K562 (cell line): Measurements from ENCODE around the gene GALT. TPM values are rescaled to one million over a fixed set of nuclear protein-coding genes. Genes with fewer than 3 reads are reported as not detected.

Experiments
- ATAC-seq: fragments of 200-7000 bp; cut with Tn5 transposase; 3 replicates; pipeline ENCODE4 v1.9.1; 2020; ENCODE audit warnings: moderate library complexity
- BruUV-seq: library from RNA; stranded (reverse); fragments of 400-500 nt; replicated peaks from 2 replicates; lab custom pipeline; 2021; lab: Mats Ljungman, UMichigan
- CTCF ChIA-PET: fragments of 300-600 bp; formaldehyde crosslinking; extraction: SDS; loops from one replicate; lab custom pipeline; 2021; ENCODE audit warnings: low intra/inter-chr PET ratio; lab: Yijun Ruan, JAX
- POLR2A ChIA-PET: fragments of 300-600, 350-650 bp; sonication (Branson Sonifier 250); formaldehyde crosslinking; extraction: SDS; loops from one replicate; lab custom pipeline; 2021; ENCODE audit warnings: antibody characterized with exemption, inconsistent platforms; lab: Yijun Ruan, JAX
- DNase-seq, 4 experiments: peaks; one replicate each; pipeline versions ENCODE4 v3.0.0 to v3.0.0-alpha.2; 2011 to 2018; ENCODE audit warnings: low spot score in 3 of 4, mixed read lengths in 3 of 4; ENCODE audit errors: extremely low read depth in 1 of 4
- FAIRE-seq: peaks from 2 replicates; lab custom pipeline; 2011; peaks lifted over from hg19 to GRCh38; lab: Jason Lieb, UNC
- H2AFZ ChIP-seq: 2 replicates; pipeline ENCODE4 v1.6.0; 2011; ENCODE audit warnings: low read depth, low read length, control low read depth, inconsistent platforms
- H3K27ac ChIP-seq: fragments of 200-600 bp; 3 replicates; pipeline ENCODE4 v1.8.0; 2011; ENCODE audit warnings: low read depth, mild to moderate bottlenecking, control low read depth, inconsistent platforms, low read length, moderate library complexity, mixed read lengths; ENCODE audit errors: extremely low read depth
- H3K27me3 ChIP-seq, 2 experiments: fragments of 300-600 bp in 1 of 2; 2 replicates in 1 of 2; 3 replicates in 1 of 2; pipeline versions ENCODE4 v1.6.0 to v1.8.0; 2011; ENCODE audit warnings: inconsistent platforms in 2 of 2, low read length in 2 of 2, mild to moderate bottlenecking in 1 of 2, mixed read lengths in 1 of 2, moderate library complexity in 1 of 2; ENCODE audit not compliant: control insufficient read depth in 2 of 2, insufficient read depth in 2 of 2
- H3K36me3 ChIP-seq: fragments of 300-600 bp; 3 replicates; pipeline ENCODE4 v1.8.0; 2011; ENCODE audit warnings: mild to moderate bottlenecking, low read length, inconsistent platforms; ENCODE audit not compliant: control insufficient read depth, insufficient read depth
- H3K4me1 ChIP-seq, 2 experiments: fragments of 200-600 bp in 1 of 2; replicated peaks in 1 of 2; 2 replicates in 1 of 2; 3 replicates in 1 of 2; pipeline versions ENCODE4 v1.5.1 to v1.8.0; 2011; ENCODE audit warnings: inconsistent platforms in 2 of 2, low read length in 2 of 2, mild to moderate bottlenecking in 1 of 2, mixed read lengths in 1 of 2, moderate library complexity in 1 of 2; ENCODE audit not compliant: control insufficient read depth in 2 of 2, insufficient read depth in 2 of 2
- H3K4me2 ChIP-seq: 2 replicates; pipeline ENCODE4 v1.6.1; 2011; ENCODE audit warnings: low read length, control low read depth, inconsistent platforms, mixed read lengths; ENCODE audit not compliant: insufficient read depth
- H3K4me3 ChIP-seq: fragments of 200-600 bp; sonication (generic), shearing (Covaris generic); 2 replicates; pipeline ENCODE4 v1.5.1; 2016; ENCODE audit warnings: control low read depth, inconsistent platforms
- H3K79me2 ChIP-seq: fragments of 200-600 bp; 3 replicates; pipeline ENCODE4 v1.8.0; 2011; ENCODE audit warnings: low read length, inconsistent platforms; ENCODE audit not compliant: control insufficient read depth, insufficient read depth
- H3K9ac ChIP-seq, 2 experiments: 2 replicates each; pipeline versions ENCODE4 v1.6.0 to v1.6.1; 2011; ENCODE audit warnings: low read depth in 2 of 2, low read length in 2 of 2, control low read depth in 1 of 2, inconsistent platforms in 1 of 2, mild to moderate bottlenecking in 1 of 2, mixed read lengths in 1 of 2; ENCODE audit not compliant: insufficient read depth in 1 of 2
- H3K9me1 ChIP-seq: one replicate; pipeline ENCODE4 v1.6.0; 2011; ENCODE audit warnings: inconsistent platforms, mild to moderate bottlenecking, low read length, moderate library complexity; ENCODE audit not compliant: control insufficient read depth, insufficient read depth
- H3K9me3 ChIP-seq: replicated peaks from 2 replicates; pipeline ENCODE4 v1.5.1; 2011; ENCODE audit warnings: low read depth, low read length, inconsistent platforms; ENCODE audit not compliant: control insufficient read depth, insufficient read depth
- H4K20me1 ChIP-seq: replicated peaks from 2 replicates; pipeline ENCODE4 v1.6.1; 2011; ENCODE audit warnings: low read length, inconsistent platforms, mixed read lengths; ENCODE audit not compliant: control insufficient read depth, insufficient read depth
- HNRNPL ChIP-seq: fragments of 200-400 bp; formaldehyde crosslinking; IDR thresholded peaks from 2 replicates; pipeline ENCODE4 v1.6.1; 2017; ENCODE audit warnings: low read depth, mild to moderate bottlenecking, low read length
- NELFE ChIP-seq: IDR thresholded peaks from 2 replicates; pipeline ENCODE4 v1.6.1; 2011; ENCODE audit warnings: mild to moderate bottlenecking; ENCODE audit not compliant: insufficient read depth, insufficient read length
- RBM39 ChIP-seq: fragments of 200-400 bp; formaldehyde crosslinking; optimal IDR thresholded peaks from 2 replicates; pipeline ENCODE3; 2018; ENCODE audit warnings: low read depth, low read length
- SREBF1 ChIP-seq: fragments of 150-350 bp; IDR thresholded peaks from 2 replicates; pipeline ENCODE4 v1.6.1; 2014; ENCODE audit warnings: antibody characterized with exemption, low read depth, low read length, borderline replicate concordance
- ZNF143 ChIP-seq: sonication (generic); formaldehyde crosslinking; IDR thresholded peaks from 2 replicates; pipeline ENCODE4 v1.9.0; 2022; ENCODE audit warnings: mild to moderate bottlenecking, missing genetic modification reagents
- ZNF347 ChIP-seq: fragments of 450-650 bp; formaldehyde crosslinking; IDR thresholded peaks from 2 replicates; pipeline ENCODE4 v1.4.0; 2020; ENCODE audit warnings: low read depth, mild to moderate bottlenecking, moderate library complexity
- WGBS: fragments of 100-300 bp; shearing (Covaris generic); methylation state at CpG from one replicate; pipeline ENCODE4 v1.1.6; 2016; ENCODE audit warnings: low coverage, mixed read lengths; ENCODE audit not compliant: insufficient coverage; ENCODE audit errors: missing lambda C conversion rate; 5-methylcytosine and 5-hydroxymethylcytosine counted together
- in situ Hi-C: fragments of 300-500 bp; cut with MboI; formaldehyde crosslinking; loops from 4 replicates; pipeline ENCODE4 v1.15.0; 2018; ENCODE audit warnings: inconsistent platforms, mixed read lengths
- intact Hi-C: fragments of 100-400 bp; cut with micrococcal nuclease; formaldehyde crosslinking; loops from 2 replicates; pipeline ENCODE4 v1.14.2; 2022
- polyA plus RNA-seq, 8 experiments: library from polyadenylated mRNA; depleted of rRNA in 4 of 8; stranded (reverse) in 5 of 8; unstranded in 3 of 8; fragments of >200 nt; fragmentation: Nextera tagmentation in 2 of 8; fragmentation: Illumina TruSeq in 1 of 8; extraction: Ambion mirVana in 2 of 8; extraction: Trizol in 1 of 8; gene quantifications; 2 replicates each; pipeline versions ENCODE4 v1.2.1 to v1.2.3, GENCODE V29; 2011 to 2014; ENCODE audit warnings: inconsistent platforms in 1 of 8, missing spikeins in 1 of 8
- total RNA-seq, 7 experiments: library from RNA; depleted of rRNA in 6 of 7; stranded (reverse); fragments of >200 nt in 6 of 7; fragmentation: Illumina TruSeq in 2 of 7; extraction: Trizol in 2 of 7; gene quantifications; 2 replicates each; pipeline versions ENCODE4 v1.2.1 to v1.2.3, GENCODE V29; 2011 to 2021; ENCODE audit warnings: low replicate concordance in 1 of 7

The GALT gene
- total and polyA plus RNA-seq, 9 of the 15 experiments (the other 6 are each of a cell fraction or from before 2014, with no cell fraction given), result 7.3 to 29.2 (median 15.6) TPM

DNA sequence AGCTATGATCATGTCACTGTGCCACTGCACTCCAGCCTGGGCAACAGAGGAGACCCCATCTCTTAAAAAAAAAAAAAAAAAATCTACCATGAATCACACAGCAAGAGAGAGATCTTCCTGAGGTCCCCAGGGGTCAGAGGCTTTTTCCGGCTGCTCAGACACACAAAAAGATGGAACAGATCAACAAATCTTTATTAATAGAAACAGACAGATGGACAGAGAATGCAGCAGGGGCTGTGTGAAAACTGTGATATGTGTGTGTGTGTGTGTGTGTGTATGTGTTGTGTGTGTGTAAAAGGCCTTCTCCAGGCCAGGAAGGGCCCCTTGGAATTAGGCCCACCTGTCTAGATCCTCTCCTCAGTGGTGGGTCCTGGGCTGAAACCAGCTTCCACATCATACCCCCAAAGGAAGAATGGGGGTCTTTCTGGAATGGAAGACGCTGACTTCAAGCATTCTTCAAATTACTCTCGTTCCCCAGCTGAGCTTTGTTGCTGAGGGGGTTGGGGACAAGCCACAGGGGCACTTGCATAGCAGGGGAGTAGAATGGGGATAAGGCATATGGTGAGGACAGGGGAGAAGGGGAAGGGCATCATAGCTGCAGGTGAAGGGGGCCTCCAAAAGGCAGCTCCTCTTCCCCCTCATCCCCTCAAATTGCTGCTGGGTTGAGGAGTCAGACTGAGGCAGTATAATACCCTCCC lies 11.8 kb upstream of the GALT start:
- WGBS, result 70% methylated on average over 2 of the region's 3 CpGs
- no peaks in the 10 kb centered on the region for H3K9me1 ChIP-seq
- no peak overlapping the region for H3K4me3 ChIP-seq
- H3K27ac ChIP-seq, result no peak overlapping the region
- no peak overlapping the region for H2AFZ ChIP-seq
- POLR2A ChIA-PET, result interaction anchor here (0.6 to 1.2 kb wide), 6 partner anchors 12 to 300 kb away, joined by 3 to 5 read pairs (median 3); partner anchors contain the start of genes GALT and IL11RA
- intact Hi-C loops (no loop called here), in situ Hi-C loops (no loop called here)
- CTCF ChIA-PET, result interaction anchor here (1.2 to 1.5 kb wide), 3 partner anchors 22 to 303 kb away, joined by 3 to 11 read pairs (median 7); no protein-coding TSS in a partner anchor
- 0 out of 2 replicates have a peak, but pooled peaks cover 4% of the 10 kb centered on the region for H4K20me1 ChIP-seq
- BruUV-seq, result TSS peak; percentile 61
- no peak for TF ChIP-seq RBM39
- no peak for TF ChIP-seq HNRNPL
- TF ChIP-seq SREBF1, result no peak
- no peak for TF ChIP-seq ZNF143 (CRISPR knock-in tag)
- TF ChIP-seq ZNF347, result no peak
- no peak for TF ChIP-seq NELFE
- H3K27me3 ChIP-seq, result peaks cover 0 to 12% of the 10 kb centered on the region in 2 experiments; a peak in 4 of 5 replicates
- peak overlapping the region in 1 of 2 experiments; percentile 77; a peak in 1 of 4 replicates for H3K9ac ChIP-seq
- FAIRE-seq (no peak), ATAC-seq (no peak), DNase-seq (no peak)
- peaks cover 18% of the 10 kb centered on the region for H3K79me2 ChIP-seq
- H3K36me3 ChIP-seq, result peaks cover 14% of the 10 kb centered on the region; the same call in 1 of the 3 replicates
- H3K9me3 ChIP-seq, result no peaks in the 10 kb centered on the region
- H3K4me2 ChIP-seq, result no peak overlapping the region
- H3K4me1 ChIP-seq, result peaks cover 5 to 23% of the 10 kb centered on the region in 2 experiments; a peak in 4 of 5 replicates
